HG03108 (cell line): ENCODE measurements around the gene CDH22.

Source experiments
- ATAC-seq: cut with Tn5 transposase; IDR thresholded peaks from one replicate; pipeline ENCODE4 v1.9.1; 2021; ENCODE audit warnings: moderate library complexity; ENCODE audit not compliant: unreplicated experiment

CDH22 gene

DNA sequence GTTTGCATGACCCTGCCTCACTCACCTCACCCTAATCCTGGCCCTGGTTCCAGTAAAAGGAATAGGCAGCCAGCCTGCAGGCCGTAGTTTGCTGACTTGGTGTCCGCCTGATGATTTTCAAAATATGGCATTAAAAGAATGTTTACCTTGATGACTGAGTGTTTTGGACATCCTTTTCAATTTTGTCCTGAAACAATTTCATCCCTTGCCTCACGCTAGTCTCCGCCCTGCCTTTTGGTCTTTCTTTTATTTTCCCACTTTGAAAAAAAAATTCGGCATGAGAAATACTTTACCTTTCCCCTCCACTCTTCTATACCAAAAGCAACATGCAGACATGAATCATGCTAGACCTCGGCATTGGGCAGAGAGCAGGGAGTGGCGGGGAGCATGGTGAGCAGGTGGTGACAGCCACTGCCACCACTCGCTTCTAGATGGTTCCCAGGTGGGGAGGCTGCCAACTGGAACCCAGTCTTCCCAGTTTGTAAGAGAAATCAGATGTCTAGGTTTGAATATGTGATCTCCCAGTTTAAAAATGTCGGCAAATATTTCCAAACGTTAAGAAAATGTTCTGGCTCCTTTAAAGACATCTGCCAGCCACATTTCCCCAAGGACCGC lies 180.8 kb downstream of the CDH22 start:
- no peak for ATAC-seq

DNA sequence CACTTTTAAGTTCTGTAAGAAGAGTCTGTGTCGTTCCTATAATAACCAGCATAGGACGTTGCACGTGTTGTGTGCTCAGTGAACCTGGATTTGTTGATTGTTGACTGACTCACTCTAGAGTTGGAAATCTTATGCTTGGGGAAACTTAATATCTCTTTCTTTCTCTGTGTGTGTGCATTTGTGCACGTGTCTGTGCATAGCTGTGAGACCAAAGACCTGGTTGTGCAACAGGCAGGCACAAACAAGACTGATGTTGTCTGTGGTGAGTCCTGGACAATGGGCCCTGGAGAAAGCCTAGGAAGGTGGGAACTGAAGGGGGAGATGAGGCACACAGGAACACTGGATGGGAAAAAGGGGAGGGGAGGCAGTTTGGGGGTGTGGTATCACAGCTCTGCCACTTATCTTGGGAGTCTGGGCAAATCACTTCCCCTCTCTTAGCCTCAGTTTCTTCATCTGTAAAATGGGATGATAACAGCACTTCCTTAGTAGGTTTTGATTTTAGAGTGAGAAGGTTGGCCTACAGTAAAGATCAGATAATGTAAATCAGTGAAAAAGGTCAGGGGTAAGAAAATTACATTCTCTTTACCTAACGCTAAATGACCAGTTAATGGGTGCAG lies 181.8 kb downstream of the CDH22 start:
- no peak for ATAC-seq
